GM18907 (cell line): ENCODE results near the gene TSPEAR.

Experiments
- ATAC-seq: cut with Tn5 transposase; IDR thresholded peaks from one replicate; pipeline ENCODE4 v1.9.1; 2021; ENCODE audit warnings: mild to moderate bottlenecking, moderate library complexity; ENCODE audit not compliant: unreplicated experiment

Gene TSPEAR

DNA sequence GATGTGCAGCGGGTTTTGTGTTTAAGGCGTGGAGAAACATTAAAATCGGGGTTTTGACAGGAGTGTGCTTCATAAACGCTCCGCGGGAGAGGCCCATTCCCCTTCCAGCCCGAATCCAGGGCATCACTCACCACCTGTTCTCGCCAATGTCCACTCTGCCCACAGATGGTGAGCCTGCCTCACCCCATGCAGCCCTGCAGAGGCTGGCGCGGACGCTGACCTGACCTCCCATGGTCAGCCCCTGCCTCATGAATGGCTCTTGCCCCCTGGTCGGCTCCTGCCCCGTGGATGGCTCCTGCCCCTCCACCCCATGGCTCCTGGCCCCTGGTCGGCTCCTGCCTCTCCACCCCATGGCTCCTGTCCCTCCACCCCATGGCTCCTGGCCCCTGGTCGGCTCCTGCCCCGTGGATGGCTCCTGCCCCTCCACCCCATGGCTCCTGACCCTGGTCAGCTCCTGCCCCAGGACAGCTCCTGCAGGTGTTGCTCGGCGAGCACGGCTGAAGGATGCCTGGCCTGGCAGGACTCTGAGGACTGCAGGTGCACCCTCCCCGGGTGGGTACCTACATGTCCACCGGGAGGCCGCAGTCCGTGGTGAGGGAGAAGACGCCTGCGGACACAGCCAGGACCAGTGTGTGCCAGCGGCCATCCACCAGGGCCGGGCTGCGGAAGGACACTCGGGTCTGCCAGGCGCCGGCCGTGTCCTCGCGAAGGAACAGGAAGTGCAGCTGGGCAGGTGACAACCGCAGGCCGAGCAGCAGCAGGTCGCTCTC lies 178.1 kb downstream of the TSPEAR start:
- ATAC-seq = no peak

- ATAC-seq = no peak
These were observed 178.7 kb downstream of the TSPEAR start for GRCh38 chr21:44532712-44533111.

- ATAC-seq = no peak
These were observed 179.5 kb downstream of the TSPEAR start for GRCh38 chr21:44531606-44532564.

DNA sequence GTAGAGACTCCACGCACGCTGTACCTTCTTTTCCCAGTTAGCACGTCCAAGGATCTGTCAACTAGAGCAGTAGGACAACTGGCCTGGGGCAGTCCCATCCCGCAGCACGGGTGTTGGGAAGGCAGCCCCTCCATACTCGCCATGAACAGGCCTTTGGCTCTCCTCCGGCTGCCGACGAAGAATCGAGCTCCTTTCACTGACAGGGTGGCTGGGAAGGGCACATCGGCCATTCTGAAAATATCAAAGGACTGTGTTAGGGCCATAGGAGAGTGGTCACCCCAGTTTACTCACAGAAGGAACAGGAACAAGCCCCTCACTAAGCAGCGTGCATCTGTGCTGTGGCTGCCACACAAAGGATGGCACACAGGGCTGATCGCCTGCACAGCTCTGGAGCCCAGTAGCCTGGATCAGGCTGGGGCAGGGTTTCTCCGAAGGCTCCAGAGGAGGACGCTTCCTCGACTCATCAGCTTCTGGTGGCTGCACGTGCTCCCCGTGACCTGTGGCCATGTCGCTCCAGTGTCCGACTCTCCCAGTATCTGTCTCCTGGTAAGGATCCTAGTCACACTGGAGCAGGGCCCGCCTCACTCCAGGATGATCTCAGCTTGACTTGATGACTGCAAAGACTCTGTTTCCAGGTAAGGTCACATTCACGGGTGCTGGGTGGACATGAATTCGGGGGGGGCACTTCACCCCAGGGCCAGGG lies 180.3 kb downstream of the TSPEAR start:
- ATAC-seq = no peak

- no peak for ATAC-seq
These were observed 181.0 kb downstream of the TSPEAR start for GRCh38 chr21:44530221-44530902.

DNA sequence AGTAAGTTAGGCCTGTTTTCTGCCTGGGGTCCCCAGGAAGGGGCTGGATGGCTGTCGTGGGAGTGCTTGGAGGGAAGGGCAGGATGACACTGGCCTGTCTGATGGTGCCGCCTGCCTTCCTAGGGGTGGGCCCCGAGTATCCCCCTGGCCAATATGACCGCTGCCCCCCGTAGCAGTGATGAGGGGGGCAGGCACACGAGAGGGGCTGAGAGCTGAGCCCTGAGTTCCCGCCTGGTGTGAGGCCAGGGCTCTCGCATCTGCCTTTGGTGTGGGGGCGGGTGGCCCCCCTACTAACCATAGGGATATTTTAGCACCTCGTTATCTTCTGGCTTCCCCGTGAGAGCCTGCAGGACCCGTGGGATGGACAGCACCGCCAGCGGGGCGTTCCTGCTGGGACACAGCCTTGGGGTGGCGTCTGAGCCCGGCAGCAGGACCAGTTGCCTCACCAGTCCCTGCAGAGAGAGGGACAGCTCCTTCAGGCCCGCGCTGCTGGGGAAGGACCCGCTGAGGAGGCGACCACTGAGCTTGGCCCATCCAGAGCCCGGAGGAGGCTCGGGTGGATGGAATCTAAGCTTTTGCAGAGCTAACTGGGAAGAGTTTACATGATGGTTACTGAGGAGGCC lies 181.8 kb downstream of the TSPEAR start:
- ATAC-seq = no peak

- no peak for ATAC-seq
These were observed 182.4 kb downstream of the TSPEAR start for GRCh38 chr21:44529011-44529421.

DNA sequence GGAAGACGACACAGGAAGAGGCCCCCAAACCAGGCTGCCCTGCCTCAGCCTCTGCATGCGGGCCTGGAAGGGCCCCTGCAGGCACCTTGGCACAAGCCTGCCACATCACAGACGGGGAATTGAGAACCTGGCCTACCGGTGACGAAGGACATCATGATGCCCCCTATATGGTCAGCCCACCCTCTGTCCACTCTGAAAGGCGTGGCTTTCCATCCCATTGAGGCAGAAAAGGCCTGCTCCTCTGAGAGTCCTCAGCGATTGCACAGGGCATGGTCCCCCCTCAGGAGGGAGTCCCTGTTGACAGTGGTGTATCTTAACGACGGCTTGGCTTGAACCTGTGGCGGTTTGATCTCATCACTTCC lies 182.8 kb downstream of the TSPEAR start:
- ATAC-seq = no peak

DNA sequence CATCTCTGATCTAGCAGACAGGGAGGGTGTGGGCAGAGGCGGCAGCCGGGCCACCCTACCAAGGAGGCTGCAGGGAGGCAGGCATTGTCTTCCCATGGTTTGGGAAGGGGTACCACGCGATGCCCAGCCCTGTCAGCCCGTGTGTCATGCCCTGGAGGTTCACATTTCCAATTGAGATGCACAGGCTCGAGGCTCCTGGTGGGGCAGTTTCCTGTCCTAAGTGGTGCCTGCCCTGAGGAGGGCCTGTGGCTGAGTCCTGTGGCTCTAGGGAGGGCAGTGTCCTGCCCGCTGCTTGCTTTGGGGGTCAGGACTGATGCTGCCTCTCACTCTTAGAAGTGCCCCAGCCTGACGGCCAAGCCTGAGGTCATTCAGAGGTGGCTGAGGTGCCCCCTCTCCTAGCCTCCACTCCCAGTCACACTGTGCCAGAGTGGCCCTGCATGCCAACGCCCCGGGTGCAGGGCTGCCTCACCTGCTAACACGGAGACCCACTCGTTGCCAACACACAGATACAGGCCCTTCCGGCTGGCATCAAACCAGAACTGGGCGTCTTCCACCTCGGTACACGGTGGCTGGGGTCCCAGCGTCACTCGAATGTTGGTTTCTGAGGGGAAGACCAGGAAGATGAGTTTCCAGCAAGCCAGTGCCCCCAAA lies 183.3 kb downstream of the TSPEAR start:
- no peak for ATAC-seq

DNA sequence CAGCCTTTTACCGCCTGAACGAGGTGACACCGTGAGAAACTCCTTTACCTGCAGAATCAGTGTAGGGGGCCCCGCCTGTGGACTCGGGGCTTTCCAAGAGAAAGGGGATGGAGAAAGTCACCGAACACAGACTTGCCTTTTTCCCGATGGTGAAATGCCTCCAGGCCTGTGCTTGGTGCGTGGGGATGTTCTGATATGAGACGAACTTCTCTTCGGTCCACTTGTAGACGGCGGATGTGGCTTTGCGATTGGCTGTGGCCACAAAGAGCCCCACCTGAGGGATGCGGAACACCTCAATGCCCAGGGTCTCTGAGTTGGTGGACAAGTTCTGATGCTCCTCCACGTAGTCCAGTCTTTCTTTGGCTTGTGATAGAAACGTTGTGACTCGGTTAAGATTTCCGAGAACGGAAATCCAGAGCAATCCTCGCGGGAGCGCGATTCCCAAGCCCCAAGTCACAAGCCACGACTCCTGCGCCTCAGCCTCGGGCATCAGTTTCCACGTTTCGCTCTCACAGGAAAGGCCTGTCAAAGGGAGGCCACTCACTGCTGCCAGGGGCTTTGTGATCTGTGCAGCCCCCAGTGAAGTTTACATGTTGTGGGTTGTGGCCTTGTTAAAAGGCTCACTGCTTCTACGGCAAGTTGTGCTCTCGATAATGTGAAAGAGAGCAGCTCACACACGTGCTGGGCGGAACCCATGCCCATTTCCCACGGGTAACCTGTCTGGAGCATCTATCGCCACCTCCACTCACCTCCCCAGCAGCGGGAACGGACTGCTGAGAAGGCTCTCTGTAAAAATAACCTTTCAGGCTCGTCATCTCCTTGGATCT lies 184.0 kb downstream of the TSPEAR start:
- no peak for ATAC-seq

DNA sequence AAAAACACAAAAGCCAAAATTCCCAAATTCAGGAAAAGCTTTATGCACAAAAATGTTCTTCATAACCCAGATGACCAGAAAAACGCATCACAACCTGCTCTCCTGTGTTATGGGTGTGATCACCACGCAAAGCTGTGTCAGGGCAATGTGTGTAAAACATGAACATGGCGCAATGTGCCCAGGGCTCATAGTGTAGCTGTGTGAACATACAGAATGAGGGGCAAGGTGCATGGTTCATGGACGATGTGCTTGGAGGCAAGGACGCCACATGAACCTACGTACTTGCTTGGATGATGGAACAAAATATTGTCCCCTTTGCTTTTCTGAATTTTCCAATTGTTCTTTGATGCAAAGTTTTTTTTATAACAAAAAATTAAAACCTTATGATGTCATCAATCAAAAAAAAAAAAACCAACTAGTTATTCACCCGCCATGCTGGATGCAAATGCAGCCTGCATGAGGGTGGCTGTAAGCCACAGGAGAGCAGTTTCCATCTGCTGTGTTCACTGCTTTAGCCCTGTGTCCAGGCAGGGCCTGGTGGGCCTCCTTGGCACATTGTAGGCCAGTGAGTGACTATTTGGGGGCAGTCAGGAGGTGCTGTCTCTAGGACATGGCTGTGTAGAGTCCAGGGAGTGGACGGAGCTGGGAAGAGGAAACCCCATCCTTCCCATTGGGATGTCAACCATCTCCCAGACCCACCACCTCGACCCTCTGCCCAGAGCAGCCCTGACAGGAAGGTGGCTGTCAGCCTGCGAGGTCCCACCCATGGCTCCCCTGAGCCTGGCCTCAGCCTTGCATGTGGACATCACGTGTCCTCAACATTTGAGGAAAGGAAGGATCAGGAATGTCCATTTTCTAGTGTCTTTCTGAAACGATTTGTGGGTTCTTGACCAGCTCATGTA lies 185.0 kb downstream of the TSPEAR start:
- no peak for ATAC-seq

DNA sequence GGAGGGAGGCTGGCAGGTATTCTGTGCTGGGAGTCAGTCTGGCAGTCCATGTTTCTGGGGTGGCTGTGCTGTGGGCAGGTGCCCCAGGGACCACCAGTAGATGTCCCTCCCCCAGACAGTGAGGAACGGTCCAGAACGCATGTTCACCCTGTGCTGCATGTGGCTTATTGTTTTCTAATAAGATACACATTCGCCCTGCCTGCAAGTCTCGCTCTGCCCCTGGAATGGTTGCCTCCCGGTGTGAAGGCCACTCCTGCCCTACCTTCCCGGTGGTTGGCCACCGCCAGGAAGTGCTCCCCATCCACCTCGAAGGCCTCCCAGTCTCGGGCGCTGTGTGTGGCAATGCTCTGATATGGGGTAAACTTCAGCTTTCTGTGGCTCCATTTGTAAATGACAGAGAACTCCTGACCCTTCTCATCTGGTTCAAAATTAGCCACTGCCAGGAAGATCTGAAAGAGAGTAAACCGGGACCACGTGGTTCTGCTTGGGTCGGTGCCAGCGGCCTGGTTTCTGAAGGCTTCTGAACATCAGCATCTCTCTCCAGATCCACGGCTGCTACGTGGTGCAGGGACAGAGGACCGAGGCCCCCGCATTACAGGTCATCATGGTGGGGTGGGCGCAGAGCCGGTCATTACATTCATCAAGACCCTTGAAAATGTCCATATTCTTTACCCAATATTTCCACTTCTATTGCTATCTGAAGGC lies 185.8 kb downstream of the TSPEAR start:
- no peak for ATAC-seq

DNA sequence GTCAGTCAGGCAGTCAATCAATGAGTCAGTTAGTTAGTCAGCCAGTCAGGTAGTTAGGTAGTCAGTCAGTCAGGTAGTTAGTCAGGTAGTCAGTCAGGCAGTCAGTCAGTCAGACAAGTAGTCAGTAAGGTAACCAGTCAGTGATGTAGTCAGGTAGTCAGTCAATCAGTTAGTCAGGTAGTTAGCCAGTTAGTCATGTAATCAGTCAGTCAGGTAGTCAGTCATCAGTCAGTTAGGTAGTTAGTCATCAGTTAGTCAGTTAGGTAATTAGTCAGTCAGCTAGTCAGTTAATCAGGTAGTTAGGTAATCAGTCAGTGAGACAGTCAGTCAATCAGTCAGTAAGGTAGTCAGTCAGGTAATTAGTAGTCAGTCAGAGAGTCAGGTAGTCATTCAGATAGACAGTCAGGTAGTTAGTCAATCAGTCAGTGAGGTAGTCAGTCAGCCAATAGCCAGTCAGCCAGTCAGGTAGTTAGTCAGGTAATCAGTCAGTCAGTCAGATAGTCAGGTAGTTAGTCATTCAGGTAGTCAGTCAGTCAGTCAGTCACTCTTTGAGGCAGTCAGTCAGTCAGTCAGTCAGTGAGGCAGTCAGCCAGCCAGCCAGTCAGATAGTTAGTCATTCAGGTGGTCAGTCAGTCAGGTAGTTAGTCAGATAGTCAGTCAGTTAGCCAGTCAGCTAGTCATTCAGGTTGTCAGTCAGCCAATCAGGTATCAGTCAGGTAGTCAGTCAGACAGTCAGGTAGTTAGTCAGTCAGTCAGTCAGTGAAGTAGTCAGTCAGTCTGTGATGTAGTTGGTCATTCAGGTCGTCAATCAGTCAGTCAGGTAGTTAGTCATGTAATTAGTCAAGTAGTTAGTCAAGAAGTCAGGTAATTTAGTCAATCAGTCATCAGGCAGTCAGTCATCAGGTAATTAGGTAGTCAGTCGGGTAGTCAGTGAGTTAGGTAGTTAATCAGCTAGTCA lies 186.7 kb downstream of the TSPEAR start:
- no peak for ATAC-seq

- no peak for ATAC-seq
These were observed 187.6 kb downstream of the TSPEAR start for GRCh38 chr21:44523567-44524413.

DNA sequence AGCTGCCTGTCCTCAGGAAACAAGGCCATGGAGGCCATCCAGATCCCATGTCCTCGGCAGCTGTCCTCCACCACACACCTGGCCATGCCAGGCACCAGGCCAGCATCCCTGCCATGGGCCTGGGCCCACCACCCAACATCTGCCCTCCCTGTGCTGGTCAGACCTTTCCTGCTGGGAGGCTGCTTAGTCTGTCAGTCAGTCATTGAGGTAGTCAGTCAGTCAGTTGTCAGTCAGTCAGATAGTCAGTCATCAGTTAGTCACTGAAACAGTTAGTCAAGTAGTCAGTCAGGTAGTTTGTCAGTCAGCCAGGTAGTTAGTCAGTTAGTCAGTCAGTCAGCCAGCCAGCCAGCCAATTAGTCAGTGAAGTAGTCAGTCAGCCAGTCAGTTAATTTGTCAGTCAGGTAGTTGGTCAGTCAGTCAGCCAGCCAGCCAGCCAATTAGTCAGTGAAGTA lies 188.6 kb downstream of the TSPEAR start:
- ATAC-seq = no peak
